Mesothelial cell of epicardium (in vitro differentiated cells): Measurements from ENCODE around the gene CAP1. TPM values are rescaled to one million over a fixed set of nuclear protein-coding genes. Genes with fewer than 3 reads are reported as not detected.

Experiments
- DNase-seq, 2 experiments: peaks; one replicate each; pipeline ENCODE4 v3.0.0; 2021; ENCODE audit warnings: low spot score in 2 of 2; ENCODE audit not compliant: unreplicated experiment in 2 of 2
- H3K27ac Mint-ChIP-seq: 2 replicates; pipeline ENCODE4 v1.8.0; 2021; ENCODE audit warnings: mixed read lengths
- H3K27me3 Mint-ChIP-seq: 2 replicates; pipeline ENCODE4 v1.8.0; 2021; ENCODE audit warnings: low read depth, mixed read lengths
- H3K36me3 Mint-ChIP-seq: 2 replicates; pipeline ENCODE4 v1.8.0; 2021; ENCODE audit warnings: mixed read lengths
- H3K4me1 Mint-ChIP-seq: 2 replicates; pipeline ENCODE4 v1.8.0; 2021; ENCODE audit warnings: mixed read lengths
- H3K4me3 Mint-ChIP-seq: 2 replicates; pipeline ENCODE4 v1.8.0; 2021; ENCODE audit warnings: mild to moderate bottlenecking, moderate library complexity, mixed read lengths
- H3K9me3 Mint-ChIP-seq: 2 replicates; pipeline ENCODE4 v1.8.0; 2021; ENCODE audit warnings: mixed read lengths
- total RNA-seq: library from RNA; stranded (reverse); gene quantifications from 3 replicates; pipeline ENCODE4 v1.2.1, GENCODE V29; 2021
- TF ChIP-seq, protein P1 (sequence below): fragments of 200-600 bp; sonication (generic); IDR thresholded peaks from one replicate; pipeline ENCODE4 v1.5.0; 2021; ENCODE audit warnings: antibody characterized with exemption; ENCODE audit not compliant: unreplicated experiment

Gene CAP1
- total RNA-seq, 1 donor from 2014 or later: 146 TPM

DNA sequence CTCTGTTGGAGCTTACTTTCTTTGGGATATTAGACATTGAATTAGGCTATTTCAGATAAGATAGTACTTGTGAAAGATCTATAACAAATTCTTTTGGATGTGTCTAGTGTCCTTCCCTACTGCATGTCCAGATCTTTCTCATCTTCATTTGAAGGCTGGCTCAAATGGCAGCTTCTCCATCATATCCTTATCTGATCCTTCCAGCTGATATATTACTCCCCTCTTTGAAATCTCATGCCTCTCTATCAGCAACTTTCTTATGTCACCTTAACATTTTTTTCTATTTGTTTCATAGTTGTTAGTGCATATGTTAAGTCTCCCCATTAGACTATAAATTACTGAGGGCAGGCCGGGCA is 17.5 kb downstream of the CAP1 start:
- no peak for DNase-seq
- peak overlapping the region; percentile 0 for H3K27ac Mint-ChIP-seq
- H3K4me1 Mint-ChIP-seq: peaks cover 26% of the 10 kb centered on the region
- H3K36me3 Mint-ChIP-seq: peaks cover 10% of the 10 kb centered on the region
- H3K9me3 Mint-ChIP-seq: no peaks in the 10 kb centered on the region
- no peak overlapping the region for H3K4me3 Mint-ChIP-seq
- no peaks in the 10 kb centered on the region for H3K27me3 Mint-ChIP-seq
- TF ChIP-seq, protein P1, sequence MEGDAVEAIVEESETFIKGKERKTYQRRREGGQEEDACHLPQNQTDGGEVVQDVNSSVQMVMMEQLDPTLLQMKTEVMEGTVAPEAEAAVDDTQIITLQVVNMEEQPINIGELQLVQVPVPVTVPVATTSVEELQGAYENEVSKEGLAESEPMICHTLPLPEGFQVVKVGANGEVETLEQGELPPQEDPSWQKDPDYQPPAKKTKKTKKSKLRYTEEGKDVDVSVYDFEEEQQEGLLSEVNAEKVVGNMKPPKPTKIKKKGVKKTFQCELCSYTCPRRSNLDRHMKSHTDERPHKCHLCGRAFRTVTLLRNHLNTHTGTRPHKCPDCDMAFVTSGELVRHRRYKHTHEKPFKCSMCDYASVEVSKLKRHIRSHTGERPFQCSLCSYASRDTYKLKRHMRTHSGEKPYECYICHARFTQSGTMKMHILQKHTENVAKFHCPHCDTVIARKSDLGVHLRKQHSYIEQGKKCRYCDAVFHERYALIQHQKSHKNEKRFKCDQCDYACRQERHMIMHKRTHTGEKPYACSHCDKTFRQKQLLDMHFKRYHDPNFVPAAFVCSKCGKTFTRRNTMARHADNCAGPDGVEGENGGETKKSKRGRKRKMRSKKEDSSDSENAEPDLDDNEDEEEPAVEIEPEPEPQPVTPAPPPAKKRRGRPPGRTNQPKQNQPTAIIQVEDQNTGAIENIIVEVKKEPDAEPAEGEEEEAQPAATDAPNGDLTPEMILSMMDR: no peak

DNA sequence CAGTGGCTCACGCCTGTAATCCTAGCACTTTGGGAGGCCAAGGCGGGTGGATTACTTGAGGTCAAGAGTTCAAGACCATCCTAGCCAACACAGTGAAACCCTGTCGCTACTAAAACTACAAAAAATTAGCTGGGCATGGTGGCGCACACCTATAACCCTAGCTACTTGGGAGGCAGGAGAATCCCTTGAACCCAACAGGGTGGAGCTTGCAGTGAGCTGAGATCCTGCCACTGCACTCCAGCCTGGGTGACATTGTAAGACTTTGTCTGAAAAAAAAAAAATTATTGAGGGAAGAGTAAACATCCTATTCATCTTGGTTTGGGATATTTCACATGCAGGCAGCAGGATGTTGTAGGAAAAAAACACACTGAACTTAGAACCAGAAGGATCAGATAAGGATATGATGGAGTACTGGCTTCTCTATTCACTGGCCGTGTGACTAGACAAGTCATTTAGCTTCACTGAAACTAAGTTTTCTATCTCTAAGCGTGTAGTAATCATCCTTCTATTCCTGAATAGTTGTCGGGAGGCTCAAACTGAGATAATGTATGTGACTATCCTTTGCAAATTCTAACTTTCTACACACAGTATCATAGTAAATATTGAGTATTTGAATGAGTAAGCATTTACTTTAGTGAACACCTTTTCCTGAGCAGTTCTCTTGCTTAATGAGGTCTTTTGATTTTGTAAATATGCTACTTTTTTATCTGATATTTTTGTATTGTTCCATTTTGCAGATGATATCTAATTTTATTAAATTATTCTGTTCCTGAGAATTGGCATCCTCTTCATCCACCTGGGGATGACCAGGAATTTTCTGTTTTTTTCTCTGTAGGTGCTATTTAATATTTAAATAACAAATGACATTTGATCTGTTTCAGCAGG is 18.2 kb downstream of the CAP1 start:
- DNase-seq: no peak
- peaks cover 14% of the 10 kb centered on the region for H3K36me3 Mint-ChIP-seq
- no peaks in the 10 kb centered on the region for H3K27me3 Mint-ChIP-seq
- TF ChIP-seq, protein P1: no peak
- H3K9me3 Mint-ChIP-seq: no peaks in the 10 kb centered on the region
- no peak overlapping the region for H3K4me3 Mint-ChIP-seq
- peaks cover 26% of the 10 kb centered on the region for H3K4me1 Mint-ChIP-seq
- H3K27ac Mint-ChIP-seq: peak overlapping the region; percentile 0

DNA sequence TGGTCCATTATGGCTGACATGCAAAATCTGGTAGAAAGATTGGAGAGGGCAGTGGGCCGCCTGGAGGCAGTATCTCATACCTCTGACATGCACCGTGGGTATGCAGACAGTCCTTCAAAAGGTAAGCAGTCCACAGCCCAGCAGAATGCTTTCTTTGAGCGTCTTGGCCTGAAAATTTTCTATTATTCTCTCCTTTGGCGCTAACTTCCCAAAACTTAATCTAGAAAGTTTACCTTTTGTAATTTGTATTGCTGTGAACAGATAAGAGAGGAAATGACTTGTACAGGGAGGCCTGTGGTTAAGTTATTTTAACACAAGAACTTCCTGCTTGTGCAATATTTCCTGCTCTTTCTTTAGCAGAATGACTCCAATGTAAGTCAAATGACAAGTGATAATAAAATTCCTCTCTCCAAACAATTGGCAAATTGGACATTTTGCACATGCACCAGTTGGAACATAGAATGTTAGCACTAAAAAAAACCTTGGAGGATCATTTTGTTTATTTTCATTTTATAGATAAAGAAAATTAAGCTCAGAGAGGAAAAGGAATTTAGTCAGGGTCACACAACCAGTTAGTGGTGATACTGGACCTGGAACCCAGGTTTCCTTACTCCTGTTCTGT is 18.9 kb downstream of the CAP1 start:
- TF ChIP-seq, protein P1: no peak
- Mint-ChIP-seq H3K36me3 (peaks cover 21% of the 10 kb centered on the region), H3K27ac (no peak overlapping the region), H3K4me3 (no peak overlapping the region), H3K9me3 (no peaks in the 10 kb centered on the region), H3K27me3 (no peaks in the 10 kb centered on the region), H3K4me1 (peaks cover 26% of the 10 kb centered on the region)
- DNase-seq: no peak

DNA sequence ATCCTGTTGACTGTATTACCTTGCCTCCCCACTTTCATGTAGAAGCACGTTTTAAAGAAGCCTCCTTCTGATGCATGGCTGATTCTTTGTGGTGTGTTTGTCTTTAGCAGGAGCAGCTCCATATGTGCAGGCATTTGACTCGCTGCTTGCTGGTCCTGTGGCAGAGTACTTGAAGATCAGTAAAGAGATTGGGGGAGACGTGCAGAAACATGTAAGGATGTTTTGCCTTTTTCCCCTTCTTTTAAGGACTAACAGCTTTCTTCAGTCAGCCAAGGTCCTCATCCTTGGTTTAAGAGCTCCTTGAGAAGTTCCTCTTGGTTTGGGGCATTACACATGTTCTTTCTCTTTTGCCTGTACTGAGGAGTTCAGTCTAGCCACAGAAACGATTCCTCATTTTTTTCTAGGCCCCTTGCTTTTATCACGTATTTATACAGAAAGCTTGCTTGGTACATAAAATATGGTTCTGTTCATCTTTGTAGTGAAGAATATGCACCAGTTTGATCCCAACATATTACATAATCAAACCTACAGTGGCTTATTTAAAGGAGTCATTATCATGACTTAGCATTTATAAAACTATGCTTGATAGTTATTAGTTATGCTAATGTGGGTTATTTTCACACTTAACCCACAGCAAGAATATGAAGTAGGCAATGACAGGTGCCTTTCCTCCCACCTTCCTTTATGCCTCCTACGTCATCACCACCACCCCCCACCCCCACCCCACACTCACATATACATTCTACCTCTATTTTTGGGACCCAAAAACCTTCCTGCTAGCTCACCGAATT is 19.6 kb downstream of the CAP1 start:
- Mint-ChIP-seq H3K4me3 (no peak overlapping the region), H3K4me1 (peaks cover 26% of the 10 kb centered on the region), H3K27me3 (no peaks in the 10 kb centered on the region), H3K9me3 (no peaks in the 10 kb centered on the region), H3K27ac (no peak overlapping the region), H3K36me3 (peaks cover 26% of the 10 kb centered on the region)
- TF ChIP-seq, protein P1: no peak
- DNase-seq: no peak

DNA sequence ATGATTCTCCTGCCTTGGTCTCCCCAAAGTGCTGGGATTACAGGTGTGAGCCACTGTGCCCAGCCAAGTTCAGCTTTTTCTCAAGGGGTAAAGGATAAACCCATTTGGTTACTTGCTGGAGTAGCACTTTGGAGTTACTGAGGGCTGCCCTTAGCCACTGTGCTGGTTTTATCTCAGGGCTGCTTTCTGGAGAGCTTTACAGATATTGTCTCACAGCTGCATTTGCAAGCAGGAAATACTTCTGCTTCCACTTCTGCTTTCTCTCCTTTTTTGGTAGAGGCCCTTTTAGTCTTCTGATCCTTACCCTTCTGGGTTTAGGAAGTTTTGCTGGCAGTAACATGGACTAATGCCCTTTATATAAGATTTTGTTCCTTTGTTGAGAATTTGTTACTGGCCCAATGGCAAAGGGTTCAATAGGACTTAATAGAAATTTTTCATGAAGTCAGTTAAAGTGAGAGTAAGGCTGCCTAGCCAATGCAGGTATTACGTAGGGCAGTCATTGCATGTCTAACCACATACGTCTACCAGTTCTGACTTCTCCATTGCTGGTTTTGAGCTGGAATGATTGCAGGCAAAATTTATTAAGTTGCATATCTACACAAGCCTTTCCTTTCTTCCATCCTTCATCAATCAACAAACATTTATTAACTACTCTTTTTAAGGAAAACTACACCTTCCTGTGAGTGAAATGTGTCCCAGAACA is 24.4 kb downstream of the CAP1 start:
- H3K4me1 Mint-ChIP-seq: peaks cover under 1% of the 10 kb centered on the region
- H3K27ac Mint-ChIP-seq: no peak overlapping the region
- no peak overlapping the region for H3K4me3 Mint-ChIP-seq
- no peaks in the 10 kb centered on the region for H3K9me3 Mint-ChIP-seq
- TF ChIP-seq, protein P1: no peak
- no peaks in the 10 kb centered on the region for H3K27me3 Mint-ChIP-seq
- DNase-seq: no peak
- H3K36me3 Mint-ChIP-seq: peaks cover 55% of the 10 kb centered on the region
